HCT116 (cell line): ENCODE results near the gene FRMD4A. TPM values are rescaled to one million over a fixed set of nuclear protein-coding genes. Genes with fewer than 3 reads are reported as not detected.

Experiments used
- ATAC-seq: fragments of 200-7000 bp; cut with Tn5 transposase; 2 replicates; pipeline ENCODE4 v1.9.1; 2020; ENCODE audit warnings: mild to moderate bottlenecking, moderate library complexity
- BruUV-seq: library from RNA; stranded (reverse); fragments of 400-500 nt; replicated peaks from 2 replicates; lab custom pipeline; 2021; lab: Mats Ljungman, UMichigan
- CTCF ChIA-PET: fragments of 300-600 bp; sonication (Branson Sonifier 250); formaldehyde crosslinking; loops from one replicate; lab custom pipeline; 2021; ENCODE audit warnings: antibody characterized with exemption; lab: Charles Lee
- POLR2A ChIA-PET: fragments of 300-600, 350-600 bp; sonication (Branson Sonifier 250); formaldehyde crosslinking; loops from one replicate; lab custom pipeline; 2021; ENCODE audit warnings: antibody characterized with exemption; lab: Charles Lee
- RAD21 ChIA-PET, 2 experiments: fragments of 300-600 bp; sonication (Branson Sonifier 250); formaldehyde crosslinking; loops; one replicate each; lab custom pipeline; 2023; ENCODE audit warnings: low total read pairs in 2 of 2; ENCODE audit not compliant: uncharacterized antibody in 2 of 2, unreplicated experiment in 2 of 2, low non-redundant PET in 1 of 2; lab: Charles Lee
- DNase-seq: peaks from one replicate; pipeline ENCODE4 v3.0.0-alpha.2; 2010; ENCODE audit warnings: low read depth, low spot score
- H2AFZ ChIP-seq: fragments of 200-600 bp; shearing (Covaris generic), sonication (generic); 2 replicates; pipeline ENCODE4 v1.6.1; 2017; ENCODE audit warnings: low read depth, mixed run types, mixed read lengths, antibody characterized with exemption, low read length; ENCODE audit not compliant: poor library complexity, severe bottlenecking
- H3K27ac ChIP-seq: 2 replicates; pipeline ENCODE4 v1.5.1; 2012; ENCODE audit warnings: low read depth, low read length
- H3K27me3 ChIP-seq: fragments of 200-600 bp; sonication (generic); 2 replicates; pipeline ENCODE4 v1.6.1; 2016; ENCODE audit warnings: mixed run types, low read length, mixed read lengths; ENCODE audit not compliant: insufficient read depth
- H3K36me3 ChIP-seq, 2 experiments: fragments of 200-500 bp in 1 of 2; fragments of 200-600 bp in 1 of 2; sonication (Bioruptor generic) in 1 of 2; sonication (generic) in 1 of 2; 2 replicates each; pipeline versions ENCODE4 v1.5.1 to v1.6.1; 2014 to 2016; ENCODE audit warnings: low read length in 2 of 2, inconsistent platforms in 1 of 2, mixed read lengths in 1 of 2, mixed run types in 1 of 2; ENCODE audit not compliant: insufficient read depth in 2 of 2, control insufficient read depth in 1 of 2
- H3K4me1 ChIP-seq, 2 experiments: fragments of 200-600 bp in 1 of 2; sonication (generic) in 1 of 2; 2 replicates each; pipeline versions ENCODE4 v1.5.1 to v1.6.1; 2012 to 2017; ENCODE audit warnings: low read length in 2 of 2, inconsistent platforms in 1 of 2, mild to moderate bottlenecking in 1 of 2, mixed read lengths in 1 of 2, mixed run types in 1 of 2, moderate library complexity in 1 of 2; ENCODE audit not compliant: insufficient read depth in 2 of 2, control insufficient read depth in 1 of 2
- H3K4me2 ChIP-seq: fragments of 200-600 bp; sonication (generic); 2 replicates; pipeline ENCODE4 v1.6.1; 2017; ENCODE audit warnings: mixed run types, low read length, mixed read lengths
- H3K4me3 ChIP-seq, 2 experiments: fragments of 200-600 bp in 1 of 2; sonication (generic) in 1 of 2; replicated peaks in 1 of 2; 2 replicates each; pipeline ENCODE4 v1.5.1; 2011 to 2016; ENCODE audit warnings: low read length in 2 of 2, control low read depth in 1 of 2, low read depth in 1 of 2, mild to moderate bottlenecking in 1 of 2, mixed read lengths in 1 of 2, mixed run types in 1 of 2
- H3K79me2 ChIP-seq: fragments of 200-600 bp; sonication (generic); 2 replicates; pipeline ENCODE4 v1.6.1; 2017; ENCODE audit warnings: mild to moderate bottlenecking, mixed run types, low read length, moderate library complexity, mixed read lengths; ENCODE audit not compliant: insufficient read depth
- H3K9ac ChIP-seq: fragments of 200-600 bp; sonication (generic); 2 replicates; pipeline ENCODE4 v1.6.1; 2016; ENCODE audit warnings: low read length, mixed read lengths
- H3K9me2 ChIP-seq: fragments of 200-600 bp; sonication (generic), shearing (Covaris generic); 2 replicates; pipeline ENCODE4 v1.6.1; 2017; ENCODE audit warnings: mixed run types, mild to moderate bottlenecking, moderate library complexity; ENCODE audit not compliant: insufficient read depth
- H3K9me3 ChIP-seq, 2 experiments: fragments of 200-500 bp in 1 of 2; fragments of 200-600 bp in 1 of 2; sonication (Bioruptor generic) in 1 of 2; sonication (generic) in 1 of 2; 2 replicates each; pipeline ENCODE4 v1.6.1; 2014 to 2017; ENCODE audit warnings: low read length in 2 of 2, mixed read lengths in 2 of 2, inconsistent platforms in 1 of 2, low read depth in 1 of 2, mild to moderate bottlenecking in 1 of 2, mixed run types in 1 of 2, moderate library complexity in 1 of 2; ENCODE audit not compliant: control insufficient read depth in 1 of 2, insufficient read depth in 1 of 2
- H4K20me1 ChIP-seq: fragments of 200-600 bp; sonication (generic), shearing (Covaris generic); 2 replicates; pipeline ENCODE4 v1.6.1; 2017; ENCODE audit warnings: mixed run types, mild to moderate bottlenecking, moderate library complexity; ENCODE audit not compliant: insufficient read depth
- EZH2phosphoT487 ChIP-seq: fragments of 200-600 bp; IDR thresholded peaks from 2 replicates; pipeline ENCODE4 v1.6.1; 2018; ENCODE audit warnings: antibody characterized with exemption, borderline replicate concordance
- POLR2A ChIP-seq: IDR thresholded peaks from 2 replicates; pipeline ENCODE4 v1.7.0; 2011; ENCODE audit warnings: borderline replicate concordance; ENCODE audit not compliant: insufficient read depth, insufficient read length; ENCODE audit errors: extremely low read depth
- POLR2AphosphoS5 ChIP-seq: IDR thresholded peaks from 2 replicates; pipeline ENCODE4 v1.6.1; 2011; ENCODE audit warnings: mild to moderate bottlenecking, low read depth, low read length, moderate library complexity
- RAD21 ChIP-seq: IDR thresholded peaks from 2 replicates; pipeline ENCODE4 v1.6.1; 2012; ENCODE audit warnings: low read depth, mild to moderate bottlenecking
- REST ChIP-seq: IDR thresholded peaks from 2 replicates; pipeline ENCODE4 v1.6.1; 2012; ENCODE audit warnings: low read depth
- intact Hi-C: fragments of 100-400 bp; cut with micrococcal nuclease; formaldehyde crosslinking; loops from 2 replicates; pipeline ENCODE4 v1.10.0; 2022
- total RNA-seq: library from RNA; stranded (reverse); gene quantifications from one replicate; pipeline ENCODE4 v1.2.1, GENCODE V29; 2021; ENCODE audit not compliant: unreplicated experiment
- TF ChIP-seq, protein P1 (sequence below), 3 experiments: fragments of 200-600 bp in 1 of 3; sonication (generic) in 1 of 3; IDR thresholded peaks in 2 of 3; conservative IDR thresholded peaks in 1 of 3; 2 replicates each; pipeline ENCODE4 v1.5.1; 2012 to 2017; ENCODE audit warnings: low read depth in 2 of 3, low read length in 2 of 3, antibody characterized with exemption in 1 of 3, borderline replicate concordance in 1 of 3, control low read depth in 1 of 3, mild to moderate bottlenecking in 1 of 3, mixed read lengths in 1 of 3, mixed run types in 1 of 3, moderate library complexity in 1 of 3; ENCODE audit not compliant: insufficient read depth in 1 of 3
- TF ChIP-seq, protein P2 (sequence below): IDR thresholded peaks from 2 replicates; pipeline ENCODE4 v1.6.1; 2012

The FRMD4A gene
- total RNA-seq, 1 experiment from 2014 or later: 0.20 TPM

GRCh38 chr10:14186245-14186644 is 144.5 kb downstream of the FRMD4A start:
- H3K4me2 ChIP-seq: no peak overlapping the region
- H3K9ac ChIP-seq: no peak overlapping the region
- CTCF ChIA-PET: interaction anchor here (1.0 to 4.1 kb wide), 6 partner anchors 9 to 292 kb away, joined by 3 to 40 read pairs (median 4); no protein-coding TSS in a partner anchor
- H3K27ac ChIP-seq: no peak overlapping the region
- ATAC-seq (peak; percentile 73), DNase-seq (no peak)
- RAD21 ChIA-PET: no interaction called here
- BruUV-seq: no TSS peak
- no peaks in the 10 kb centered on the region for H3K79me2 ChIP-seq
- TF ChIP-seq, protein P1, sequence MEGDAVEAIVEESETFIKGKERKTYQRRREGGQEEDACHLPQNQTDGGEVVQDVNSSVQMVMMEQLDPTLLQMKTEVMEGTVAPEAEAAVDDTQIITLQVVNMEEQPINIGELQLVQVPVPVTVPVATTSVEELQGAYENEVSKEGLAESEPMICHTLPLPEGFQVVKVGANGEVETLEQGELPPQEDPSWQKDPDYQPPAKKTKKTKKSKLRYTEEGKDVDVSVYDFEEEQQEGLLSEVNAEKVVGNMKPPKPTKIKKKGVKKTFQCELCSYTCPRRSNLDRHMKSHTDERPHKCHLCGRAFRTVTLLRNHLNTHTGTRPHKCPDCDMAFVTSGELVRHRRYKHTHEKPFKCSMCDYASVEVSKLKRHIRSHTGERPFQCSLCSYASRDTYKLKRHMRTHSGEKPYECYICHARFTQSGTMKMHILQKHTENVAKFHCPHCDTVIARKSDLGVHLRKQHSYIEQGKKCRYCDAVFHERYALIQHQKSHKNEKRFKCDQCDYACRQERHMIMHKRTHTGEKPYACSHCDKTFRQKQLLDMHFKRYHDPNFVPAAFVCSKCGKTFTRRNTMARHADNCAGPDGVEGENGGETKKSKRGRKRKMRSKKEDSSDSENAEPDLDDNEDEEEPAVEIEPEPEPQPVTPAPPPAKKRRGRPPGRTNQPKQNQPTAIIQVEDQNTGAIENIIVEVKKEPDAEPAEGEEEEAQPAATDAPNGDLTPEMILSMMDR (IDR thresholded peaks at IDR 0.05 in 2 of 3, conservative IDR thresholded peaks at IDR 0.05 in 1 of 3; ENCODE audit: borderline replicate concordance in 1 of 3, insufficient read depth in 1 of 3, low read depth in 2 of 3, low read length in 2 of 3): peak; percentile 17 to 54 (median 54); a peak in 5 of 6 replicates
- TF ChIP-seq EZH2phosphoT487 (no peak), RAD21 (peak; percentile 28; the same call in 1 of the 2 replicates), POLR2AphosphoS5 (no peak), POLR2A (no peak), REST (no peak)
- TF ChIP-seq, protein P2, sequence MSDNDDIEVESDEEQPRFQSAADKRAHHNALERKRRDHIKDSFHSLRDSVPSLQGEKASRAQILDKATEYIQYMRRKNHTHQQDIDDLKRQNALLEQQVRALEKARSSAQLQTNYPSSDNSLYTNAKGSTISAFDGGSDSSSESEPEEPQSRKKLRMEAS: no peak
- no peak overlapping the region for H3K4me3 ChIP-seq
- no peaks in the 10 kb centered on the region for H4K20me1 ChIP-seq
- POLR2A ChIA-PET: interaction anchor here (0.6 to 1.8 kb wide), 5 partner anchors 10 to 295 kb away, joined by 3 to 11 read pairs (median 4); no protein-coding TSS in a partner anchor
- no peaks in the 10 kb centered on the region for H3K9me2 ChIP-seq
- H3K36me3 ChIP-seq: no peaks in the 10 kb centered on the region
- H3K4me1 ChIP-seq: no peaks in the 10 kb centered on the region
- H3K27me3 ChIP-seq: peaks cover 43% of the 10 kb centered on the region
- H2AFZ ChIP-seq: no peak overlapping the region
- intact Hi-C loops: loop anchor here (10.0 kb wide), 1 partner anchor 401 kb away; no protein-coding TSS in a partner anchor
- H3K9me3 ChIP-seq: no peaks in the 10 kb centered on the region
